ENCODE results near the gene PIGA.

DNA sequence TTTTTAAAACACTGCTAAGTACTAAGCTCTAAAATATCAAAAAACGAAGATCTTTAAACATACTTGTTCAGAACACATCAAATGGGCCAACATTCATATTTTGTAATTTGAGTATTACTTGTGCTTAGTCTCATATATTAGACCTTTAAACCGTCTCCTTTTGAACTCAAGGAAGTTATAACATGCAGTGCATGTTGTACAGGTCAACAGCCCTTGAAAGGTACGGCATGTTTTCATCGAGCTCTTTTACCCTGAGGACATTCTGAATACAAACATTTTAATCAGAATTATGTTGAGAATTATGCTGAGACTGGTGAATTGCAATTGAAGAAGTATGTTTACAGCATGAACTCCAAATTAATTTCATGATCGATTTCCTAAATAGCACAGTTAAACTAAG lies 12.9 kb downstream of the PIGA start:
- no peak for TF ChIP-seq POLR2A (IDR thresholded peaks at IDR 0.05)
- TF ChIP-seq, protein P1, sequence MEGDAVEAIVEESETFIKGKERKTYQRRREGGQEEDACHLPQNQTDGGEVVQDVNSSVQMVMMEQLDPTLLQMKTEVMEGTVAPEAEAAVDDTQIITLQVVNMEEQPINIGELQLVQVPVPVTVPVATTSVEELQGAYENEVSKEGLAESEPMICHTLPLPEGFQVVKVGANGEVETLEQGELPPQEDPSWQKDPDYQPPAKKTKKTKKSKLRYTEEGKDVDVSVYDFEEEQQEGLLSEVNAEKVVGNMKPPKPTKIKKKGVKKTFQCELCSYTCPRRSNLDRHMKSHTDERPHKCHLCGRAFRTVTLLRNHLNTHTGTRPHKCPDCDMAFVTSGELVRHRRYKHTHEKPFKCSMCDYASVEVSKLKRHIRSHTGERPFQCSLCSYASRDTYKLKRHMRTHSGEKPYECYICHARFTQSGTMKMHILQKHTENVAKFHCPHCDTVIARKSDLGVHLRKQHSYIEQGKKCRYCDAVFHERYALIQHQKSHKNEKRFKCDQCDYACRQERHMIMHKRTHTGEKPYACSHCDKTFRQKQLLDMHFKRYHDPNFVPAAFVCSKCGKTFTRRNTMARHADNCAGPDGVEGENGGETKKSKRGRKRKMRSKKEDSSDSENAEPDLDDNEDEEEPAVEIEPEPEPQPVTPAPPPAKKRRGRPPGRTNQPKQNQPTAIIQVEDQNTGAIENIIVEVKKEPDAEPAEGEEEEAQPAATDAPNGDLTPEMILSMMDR (IDR thresholded peaks at IDR 0.05) = no peak

Measured in heart left ventricle (tissue), 13 donors.